GM12873 (cell line): ENCODE data around the gene ALDH3B1.

Source experiments
- TF ChIP-seq, protein P1 (sequence below): IDR thresholded peaks from 2 replicates; pipeline ENCODE4 v1.5.1; 2012; ENCODE audit warnings: low read depth, mild to moderate bottlenecking, moderate library complexity, low read length, control low read depth; ENCODE audit not compliant: insufficient read depth; ENCODE audit errors: missing control alignments

The ALDH3B1 gene

GRCh38 chr11:68016161-68016903, 6.2 kb downstream of the ALDH3B1 start:
- TF ChIP-seq, protein P1, sequence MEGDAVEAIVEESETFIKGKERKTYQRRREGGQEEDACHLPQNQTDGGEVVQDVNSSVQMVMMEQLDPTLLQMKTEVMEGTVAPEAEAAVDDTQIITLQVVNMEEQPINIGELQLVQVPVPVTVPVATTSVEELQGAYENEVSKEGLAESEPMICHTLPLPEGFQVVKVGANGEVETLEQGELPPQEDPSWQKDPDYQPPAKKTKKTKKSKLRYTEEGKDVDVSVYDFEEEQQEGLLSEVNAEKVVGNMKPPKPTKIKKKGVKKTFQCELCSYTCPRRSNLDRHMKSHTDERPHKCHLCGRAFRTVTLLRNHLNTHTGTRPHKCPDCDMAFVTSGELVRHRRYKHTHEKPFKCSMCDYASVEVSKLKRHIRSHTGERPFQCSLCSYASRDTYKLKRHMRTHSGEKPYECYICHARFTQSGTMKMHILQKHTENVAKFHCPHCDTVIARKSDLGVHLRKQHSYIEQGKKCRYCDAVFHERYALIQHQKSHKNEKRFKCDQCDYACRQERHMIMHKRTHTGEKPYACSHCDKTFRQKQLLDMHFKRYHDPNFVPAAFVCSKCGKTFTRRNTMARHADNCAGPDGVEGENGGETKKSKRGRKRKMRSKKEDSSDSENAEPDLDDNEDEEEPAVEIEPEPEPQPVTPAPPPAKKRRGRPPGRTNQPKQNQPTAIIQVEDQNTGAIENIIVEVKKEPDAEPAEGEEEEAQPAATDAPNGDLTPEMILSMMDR = no peak

- TF ChIP-seq, protein P1 = no peak
Measured at GRCh38 chr11:68016904-68017817, 7.0 kb downstream of the ALDH3B1 start.

DNA sequence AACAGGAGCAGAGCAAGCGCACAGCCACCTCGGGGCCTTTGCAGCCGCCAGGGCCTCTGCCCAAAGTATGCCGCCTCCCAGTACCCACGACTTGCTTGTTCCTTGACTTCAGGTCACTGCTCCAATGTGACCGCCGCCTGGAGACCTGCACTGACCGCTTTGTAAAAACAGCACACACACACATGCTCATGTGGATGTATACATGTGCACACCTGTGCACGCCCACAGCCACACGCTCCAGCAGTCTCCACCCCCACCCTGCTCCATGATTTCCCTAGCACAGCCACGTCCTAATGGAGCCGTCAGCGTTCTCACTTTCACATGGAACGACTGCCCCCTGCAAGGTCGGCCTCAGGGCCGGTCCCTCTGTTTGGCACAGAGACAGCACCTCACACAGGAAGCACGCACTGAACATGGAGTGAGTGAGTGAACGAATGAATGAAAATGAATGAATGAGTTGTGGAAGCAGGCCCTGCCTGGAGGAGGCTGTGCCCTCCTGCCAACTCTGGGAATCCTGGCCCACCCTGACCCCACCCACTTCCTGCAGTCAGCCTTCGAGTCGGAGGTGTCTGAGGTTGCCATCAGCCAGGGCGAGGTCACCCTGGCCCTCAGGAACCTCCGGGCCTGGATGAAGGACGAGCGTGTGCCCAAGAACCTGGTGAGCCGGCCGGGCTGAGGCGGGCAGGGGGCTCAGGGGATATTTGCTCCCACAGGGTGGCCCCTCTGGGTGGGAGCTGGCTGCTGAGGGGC, 8.0 kb downstream of the ALDH3B1 start:
- TF ChIP-seq, protein P1 = no peak

DNA sequence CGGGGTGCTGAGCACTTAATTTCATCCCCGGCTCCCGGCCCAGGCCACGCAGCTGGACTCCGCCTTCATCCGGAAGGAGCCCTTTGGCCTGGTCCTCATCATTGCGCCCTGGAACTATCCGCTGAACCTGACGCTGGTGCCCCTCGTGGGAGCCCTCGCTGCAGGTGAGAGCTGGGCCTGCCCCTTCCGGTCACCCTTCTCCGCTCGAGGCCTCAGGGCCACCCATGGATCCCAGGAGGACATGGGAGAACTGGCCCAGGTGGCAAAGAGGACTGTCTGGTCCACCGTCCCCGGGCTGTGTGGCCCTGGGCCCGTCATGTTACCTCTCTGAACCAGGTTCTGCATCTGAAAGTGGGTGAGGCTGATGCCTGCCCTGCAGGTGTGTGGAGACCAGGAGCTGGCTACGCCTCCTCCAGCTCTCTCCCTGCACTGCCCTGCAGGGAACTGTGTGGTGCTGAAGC, 8.6 kb downstream of the ALDH3B1 start:
- TF ChIP-seq, protein P1 = no peak

GRCh38 chr11:68019486-68019885, 9.4 kb downstream of the ALDH3B1 start:
- TF ChIP-seq, protein P1 = no peak

GRCh38 chr11:68020575-68020974, 10.4 kb downstream of the ALDH3B1 start:
- TF ChIP-seq, protein P1 = no peak
